Smooth muscle cell (in vitro differentiated cells): ENCODE results near the gene SIAH2. TPM values are rescaled to one million over a fixed set of nuclear protein-coding genes. Genes with fewer than 3 reads are reported as not detected.

ENCODE experiments used
- DNase-seq: peaks from one replicate; lab custom pipeline; 2025; ENCODE audit not compliant: unreplicated experiment; lab: John Stamatoyannopoulos, UW
- H2AFZ ChIP-seq: fragments of 200-600 bp; sonication (generic); 2 replicates; pipeline ENCODE4 v1.6.0; 2016; ENCODE audit warnings: antibody characterized with exemption, low read depth, mild to moderate bottlenecking
- H3F3A ChIP-seq: fragments of 200-600 bp; sonication (generic); 2 replicates; pipeline ENCODE4 v1.6.0; 2017; ENCODE audit warnings: antibody characterized with exemption, low read depth
- H3K27ac ChIP-seq: fragments of 200-600 bp; sonication (generic); 2 replicates; pipeline ENCODE4 v1.5.1; 2016; ENCODE audit warnings: low read depth, mild to moderate bottlenecking
- H3K27me3 ChIP-seq: fragments of 200-600 bp; sonication (generic); 2 replicates; pipeline ENCODE4 v1.6.1; 2016; ENCODE audit warnings: low read depth, mild to moderate bottlenecking
- H3K36me3 ChIP-seq: fragments of 200-600 bp; sonication (generic); 2 replicates; pipeline ENCODE4 v1.5.1; 2016; ENCODE audit warnings: low read depth
- H3K4me1 ChIP-seq: fragments of 200-600 bp; sonication (generic); 2 replicates; pipeline ENCODE4 v1.5.1; 2016; ENCODE audit warnings: low read depth
- H3K4me2 ChIP-seq: fragments of 200-600 bp; sonication (generic); 2 replicates; pipeline ENCODE4 v1.6.0; 2016; ENCODE audit warnings: mild to moderate bottlenecking
- H3K4me3 ChIP-seq: fragments of 200-600 bp; sonication (generic); 2 replicates; pipeline ENCODE4 v1.5.1; 2016; ENCODE audit warnings: mild to moderate bottlenecking
- H3K79me2 ChIP-seq: fragments of 200-600 bp; sonication (generic); 2 replicates; pipeline ENCODE4 v1.6.0; 2016; ENCODE audit warnings: low read depth, mild to moderate bottlenecking
- H3K9ac ChIP-seq: fragments of 200-600 bp; sonication (generic); 2 replicates; pipeline ENCODE4 v1.6.0; 2016; ENCODE audit warnings: low read depth
- H3K9me3 ChIP-seq: fragments of 200-600 bp; sonication (generic); replicated peaks from 2 replicates; pipeline ENCODE4 v1.5.1; 2016; ENCODE audit warnings: low read depth
- H4K20me1 ChIP-seq: fragments of 200-600 bp; sonication (generic); 2 replicates; pipeline ENCODE4 v1.6.0; 2016; ENCODE audit warnings: low read depth
- CTCF ChIP-seq: fragments of 200-600 bp; sonication (generic); IDR thresholded peaks from 2 replicates; pipeline ENCODE4 v1.5.1; 2017; ENCODE audit warnings: borderline replicate concordance, mild to moderate bottlenecking, antibody characterized with exemption; ENCODE audit not compliant: insufficient read depth, poor library complexity, severe bottlenecking
- WGBS: methylation state at CpG from one replicate; pipeline ENCODE4 v1.1.7; 2016; ENCODE audit warnings: low lambda C conversion rate; 5-methylcytosine and 5-hydroxymethylcytosine counted together
- polyA plus RNA-seq: library from polyadenylated mRNA; unstranded; fragments of >200 nt; fragmentation: Nextera tagmentation; extraction: Ambion mirVana; gene quantifications from 2 replicates; pipeline ENCODE4 v1.2.1, GENCODE V29; 2016
- total RNA-seq: library from RNA; depleted of rRNA; stranded (reverse); fragments of >200 nt; gene quantifications from 2 replicates; pipeline ENCODE4 v1.2.3, GENCODE V29; 2014

The SIAH2 gene
- total and polyA plus RNA-seq, 2 experiments from 2014 or later: 43.9 to 44.9 TPM

GRCh38 chr3:150720444-150720843 is 42.5 kb downstream of the SIAH2 start:
- no peak for TF ChIP-seq CTCF
- peaks cover 2% of the 10 kb centered on the region for H3K4me1 ChIP-seq
- DNase-seq: no peak
- no peaks in the 10 kb centered on the region for H4K20me1 ChIP-seq
- H3K79me2 ChIP-seq: no peaks in the 10 kb centered on the region
- WGBS: 83% methylated on average over 3 of the region's 3 CpGs
- H3K27ac ChIP-seq: no peak overlapping the region
- H3K4me2 ChIP-seq: no peak overlapping the region
- H3F3A ChIP-seq: no peaks in the 10 kb centered on the region
- no peaks in the 10 kb centered on the region for H3K9me3 ChIP-seq
- H3K9ac ChIP-seq: no peak overlapping the region
- H3K36me3 ChIP-seq: no peaks in the 10 kb centered on the region
- H3K4me3 ChIP-seq: no peak overlapping the region
- H2AFZ ChIP-seq: no peak overlapping the region
- no peaks in the 10 kb centered on the region for H3K27me3 ChIP-seq

DNA sequence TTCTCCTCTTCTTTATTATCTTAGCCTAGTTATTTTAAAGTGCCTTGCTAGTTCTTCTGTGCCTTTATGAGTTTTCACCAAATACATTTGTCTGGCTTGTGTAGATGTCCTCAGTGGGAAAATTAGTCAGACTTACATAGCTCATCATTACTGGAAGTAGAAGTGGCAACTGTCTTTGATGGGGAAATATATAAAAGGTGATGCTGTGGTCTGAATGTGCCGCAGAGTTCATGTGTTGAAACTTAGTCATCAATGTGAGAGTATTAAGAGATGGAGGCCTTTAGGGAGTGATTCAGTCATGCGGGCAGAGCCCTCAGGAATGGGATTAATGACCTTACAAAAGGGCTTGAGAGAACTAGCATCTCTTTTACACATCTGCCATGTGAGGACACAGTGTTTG is 52.9 kb downstream of the SIAH2 start:
- Histone ChIP-seq H2AFZ (no peak overlapping the region), H3K4me1 (no peaks in the 10 kb centered on the region), H4K20me1 (no peaks in the 10 kb centered on the region), H3K4me2 (no peak overlapping the region), H3K27me3 (no peaks in the 10 kb centered on the region), H3K79me2 (no peaks in the 10 kb centered on the region), H3K9ac (no peak overlapping the region), H3K27ac (no peak overlapping the region), H3K36me3 (no peaks in the 10 kb centered on the region), H3F3A (no peaks in the 10 kb centered on the region), H3K9me3 (no peaks in the 10 kb centered on the region), H3K4me3 (no peak overlapping the region)
- DNase-seq: no peak
- no peak for TF ChIP-seq CTCF
- 75% methylated on average over 2 of the region's 2 CpGs for WGBS

- TF ChIP-seq CTCF: no peak
- peak within 1 kb of the TSS; percentile 96 for H2AFZ ChIP-seq
- peak within 1 kb of the TSS; percentile 92 for H3K4me2 ChIP-seq
- peak within 1 kb of the TSS; percentile 97 for H3K9ac ChIP-seq
- H3K27me3 ChIP-seq: no peaks in the 10 kb centered on the region
- peak; percentile 62 for DNase-seq
- H3K79me2 ChIP-seq: no peaks in the 10 kb centered on the region
- peaks cover 4% of the 10 kb centered on the region for H3K4me1 ChIP-seq
- peaks cover 9% of the 10 kb centered on the region for H3F3A ChIP-seq
- 1% methylated on average over 35 of the region's 35 CpGs for WGBS
- H4K20me1 ChIP-seq: no peaks in the 10 kb centered on the region
- H3K36me3 ChIP-seq: no peaks in the 10 kb centered on the region
- peak within 1 kb of the TSS; percentile 88 for H3K27ac ChIP-seq
- no peaks in the 10 kb centered on the region for H3K9me3 ChIP-seq
- peak within 1 kb of the TSS; percentile 84 for H3K4me3 ChIP-seq
These were observed 59.1 kb downstream of the SIAH2 start, which contains the start of gene ERICH6 for GRCh38 chr3:150703756-150704344. Gene ERICH6 (minus strand): TSS chr3:150703920. CDS start chr3:150703898, 22 bp downstream.

- DNase-seq: no peak
- Histone ChIP-seq H2AFZ (peak overlapping the region; percentile 96), H3K4me1 (peaks cover 4% of the 10 kb centered on the region), H3F3A (peaks cover 9% of the 10 kb centered on the region), H3K79me2 (no peaks in the 10 kb centered on the region), H3K4me3 (peak overlapping the region; percentile 84), H3K27me3 (no peaks in the 10 kb centered on the region), H3K9ac (peak overlapping the region; percentile 97), H4K20me1 (no peaks in the 10 kb centered on the region), H3K9me3 (no peaks in the 10 kb centered on the region), H3K36me3 (no peaks in the 10 kb centered on the region), H3K27ac (peak overlapping the region; percentile 88), H3K4me2 (peak overlapping the region; percentile 92)
- no peak for TF ChIP-seq CTCF
- WGBS: 21% methylated on average over 19 of the region's 29 CpGs
These were observed 59.6 kb downstream of the SIAH2 start for GRCh38 chr3:150703299-150703755.
